AG10803 (cell line): ENCODE measurements around the gene BTG3.

Experiments used
- DNase-seq: peaks from one replicate; pipeline ENCODE4 v3.0.0; 2010; ENCODE audit warnings: low read depth
- H3K4me3 ChIP-seq: 2 replicates; pipeline ENCODE4 v1.5.1; 2011; ENCODE audit warnings: mild to moderate bottlenecking, low read length, control low read depth
- CTCF ChIP-seq: conservative IDR thresholded peaks from 2 replicates; pipeline ENCODE4 v1.5.1; 2011; ENCODE audit warnings: mild to moderate bottlenecking, low read length, control low read depth, inconsistent platforms

BTG3 gene

GRCh38 chr21:17554120-17554519 is 58.6 kb downstream of the BTG3 start:
- no peak for DNase-seq
- TF ChIP-seq CTCF = no peak
- H3K4me3 ChIP-seq = no peak overlapping the region

GRCh38 chr21:17552410-17552809 is 60.3 kb downstream of the BTG3 start:
- no peak for DNase-seq
- no peak for TF ChIP-seq CTCF
- no peak overlapping the region for H3K4me3 ChIP-seq

- H3K4me3 ChIP-seq = no peak overlapping the region
- no peak for TF ChIP-seq CTCF
- no peak for DNase-seq
These were observed 61.9 kb downstream of the BTG3 start for GRCh38 chr21:17550671-17551308.

- no peak overlapping the region for H3K4me3 ChIP-seq
- TF ChIP-seq CTCF = no peak
- no peak for DNase-seq
These were observed 64.4 kb downstream of the BTG3 start for GRCh38 chr21:17548262-17548661.

- H3K4me3 ChIP-seq = no peak overlapping the region
- no peak for TF ChIP-seq CTCF
- no peak for DNase-seq
These were observed 67.7 kb downstream of the BTG3 start for GRCh38 chr21:17545007-17545406.
